ENCODE measurements around the gene ESPN.

The ESPN gene

DNA sequence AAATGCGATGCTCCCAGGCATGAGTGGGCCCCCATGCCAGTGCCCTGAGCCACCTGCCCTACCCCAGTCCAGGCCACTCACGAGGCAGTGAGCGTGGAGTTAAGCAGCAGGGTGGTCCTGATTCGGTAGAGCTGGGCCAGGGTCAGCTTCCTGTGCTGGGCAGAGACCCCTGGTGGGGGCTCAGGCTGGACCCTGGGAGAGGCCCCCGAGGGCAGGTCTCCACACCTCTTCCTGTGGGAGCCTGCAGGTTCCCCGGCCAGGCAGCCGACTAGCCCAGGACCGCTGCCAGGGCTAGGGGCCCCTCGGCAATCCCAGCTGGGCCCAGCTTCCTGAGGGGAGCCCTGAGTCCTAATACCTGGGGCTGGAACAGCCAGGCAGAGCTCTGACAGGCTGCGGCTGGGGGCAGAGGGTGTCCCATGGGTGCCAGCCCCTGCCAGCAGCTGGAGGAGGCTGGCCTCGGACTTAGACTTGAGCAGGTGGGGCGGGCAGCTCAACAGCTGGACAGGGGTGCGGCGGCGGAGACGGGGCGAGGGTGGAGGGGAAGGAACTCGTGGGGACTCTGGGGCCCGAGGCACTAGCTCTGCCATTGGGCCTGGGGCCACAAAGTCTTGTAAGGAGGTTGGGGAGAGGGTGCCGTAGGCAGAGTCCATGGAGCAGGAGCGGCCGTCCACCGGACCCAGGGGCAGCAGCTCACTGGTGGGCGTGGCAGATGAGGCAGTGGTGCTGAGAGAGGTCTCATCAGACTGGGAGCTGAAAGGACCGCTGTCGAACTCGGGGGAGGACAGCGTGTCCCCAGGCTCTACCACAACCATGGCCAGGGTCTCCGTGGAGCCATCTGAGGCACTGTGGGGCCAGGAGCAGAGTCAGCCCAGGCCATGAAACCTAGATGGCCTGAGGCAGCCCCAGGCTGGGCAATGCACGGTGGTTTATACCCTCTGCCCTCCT is 43.4 kb downstream of the ESPN start:
- no peak for DNase-seq

DNA sequence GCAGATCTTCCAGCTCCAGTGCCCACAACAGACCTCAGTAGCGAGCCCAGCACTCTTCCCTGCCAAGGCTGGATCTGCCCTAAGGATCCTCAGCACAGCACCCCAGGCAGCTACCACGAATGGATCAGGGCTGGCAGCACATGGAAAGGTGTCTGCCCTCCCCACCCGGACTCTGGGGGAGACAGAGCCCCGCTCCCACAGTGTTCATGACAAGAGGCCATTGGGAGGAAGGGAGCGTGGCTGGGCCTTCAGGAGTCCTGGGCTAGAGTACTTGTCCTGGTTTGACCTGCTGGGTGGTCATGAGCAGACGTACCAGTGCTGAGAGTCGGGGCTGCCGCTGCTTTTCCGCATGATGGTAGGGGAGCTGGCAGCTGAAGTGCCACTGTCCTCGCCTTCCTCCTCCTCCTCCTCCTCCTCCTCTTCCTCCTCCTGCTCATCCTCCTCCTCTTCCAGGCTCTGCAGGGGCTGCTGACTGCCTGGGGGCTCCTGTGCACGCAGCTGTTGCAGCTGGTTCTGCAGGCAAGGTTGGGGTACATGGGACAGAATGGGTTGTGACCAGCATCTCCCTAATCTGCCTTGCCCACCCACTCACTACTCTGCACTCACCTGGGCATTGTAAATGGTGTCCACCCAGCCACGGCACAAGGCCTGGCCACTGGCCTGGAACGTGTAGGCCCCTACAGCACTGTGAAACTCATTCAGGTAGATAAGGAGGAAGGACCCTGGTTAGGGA is 44.3 kb downstream of the ESPN start:
- DNase-seq: no peak

DNA sequence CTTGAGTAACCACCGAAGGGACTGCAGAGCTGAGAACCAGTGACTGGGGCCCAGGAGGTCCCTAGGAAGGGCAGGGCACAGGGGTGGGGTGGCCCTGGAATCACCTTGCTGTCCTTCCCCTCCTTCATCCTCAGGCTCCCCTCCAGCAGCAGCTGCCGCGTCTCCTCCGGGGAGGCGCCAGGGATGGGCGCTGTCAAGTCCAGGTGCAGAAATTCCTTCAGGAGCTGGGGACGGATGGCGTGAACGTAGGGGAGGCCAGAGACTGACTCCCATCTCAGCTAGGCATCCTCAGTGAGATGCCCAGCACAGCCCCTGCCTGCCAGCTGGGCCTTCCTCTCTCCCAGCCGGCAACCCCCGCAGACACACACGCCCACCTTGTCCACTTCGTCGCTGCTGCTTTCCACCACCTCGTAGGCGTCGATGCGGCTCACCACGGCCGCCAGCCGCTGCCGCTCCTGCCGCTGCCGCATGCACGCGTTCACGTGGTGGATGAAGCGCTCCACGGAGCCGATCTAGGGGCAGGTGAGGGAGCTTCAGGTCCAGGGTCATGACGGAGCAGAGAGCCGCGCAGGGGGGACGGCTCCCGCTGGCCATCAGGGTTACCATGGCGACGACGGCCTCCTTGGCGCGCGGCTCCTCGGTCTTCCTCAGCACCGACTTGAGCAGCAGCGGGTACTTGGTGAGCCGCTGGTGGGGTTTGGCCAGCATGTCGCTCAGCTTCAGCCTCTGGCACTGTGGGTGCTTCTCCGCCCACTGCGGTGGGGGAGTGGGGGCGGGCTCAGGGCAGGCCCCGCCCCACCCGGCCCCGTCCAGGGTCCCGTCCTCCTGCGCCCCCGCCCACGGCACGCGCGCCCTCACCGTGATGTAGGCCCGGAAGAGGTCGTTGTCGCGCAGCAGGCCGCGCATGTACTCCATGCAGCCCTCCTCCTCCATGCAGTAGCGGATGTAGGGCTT is 45.8 kb downstream of the ESPN start:
- no peak for DNase-seq

DNA sequence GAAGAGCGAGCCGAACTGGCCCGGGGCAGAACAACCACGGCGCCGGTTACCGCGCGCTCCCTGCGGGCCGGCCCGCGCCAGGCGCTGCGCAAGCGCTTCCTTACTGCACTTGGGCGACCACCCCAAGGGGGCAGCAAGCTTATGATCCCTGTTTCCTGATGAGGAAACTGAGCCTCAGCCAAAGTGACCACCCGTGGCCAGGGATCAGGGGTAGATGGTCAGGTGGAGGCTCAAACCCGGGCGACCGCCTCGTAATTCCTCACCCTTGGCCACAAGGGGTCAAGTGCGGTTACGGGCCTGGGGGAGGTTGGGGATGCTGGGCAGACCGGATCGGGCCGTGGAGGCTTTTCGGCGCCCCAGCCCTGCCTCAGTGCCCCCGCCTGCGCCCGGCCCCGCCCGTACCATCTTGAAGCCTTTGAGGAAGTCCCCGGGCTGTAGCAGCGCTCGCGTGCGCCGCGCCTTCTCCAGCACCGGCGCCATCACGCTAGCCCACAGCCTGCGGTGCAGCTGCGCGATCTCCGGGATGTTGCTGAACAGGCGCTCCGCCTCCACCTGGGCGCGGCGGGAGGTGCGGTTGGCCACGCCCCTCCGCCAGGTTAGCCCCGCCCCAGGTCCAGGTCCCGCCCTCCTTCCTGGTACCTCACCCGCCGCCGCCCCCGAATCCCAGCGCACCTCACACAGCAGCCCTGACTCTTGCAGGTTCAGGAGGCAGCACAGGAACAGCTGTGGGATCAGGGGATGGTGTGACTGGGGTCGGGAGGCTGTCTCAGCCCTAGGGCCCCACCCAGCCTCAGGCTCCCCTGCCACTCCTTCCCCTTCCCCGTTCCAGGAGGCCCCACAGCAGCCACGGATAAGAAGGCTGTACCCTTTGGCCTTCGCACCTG is 46.8 kb downstream of the ESPN start:
- no peak for DNase-seq

DNA sequence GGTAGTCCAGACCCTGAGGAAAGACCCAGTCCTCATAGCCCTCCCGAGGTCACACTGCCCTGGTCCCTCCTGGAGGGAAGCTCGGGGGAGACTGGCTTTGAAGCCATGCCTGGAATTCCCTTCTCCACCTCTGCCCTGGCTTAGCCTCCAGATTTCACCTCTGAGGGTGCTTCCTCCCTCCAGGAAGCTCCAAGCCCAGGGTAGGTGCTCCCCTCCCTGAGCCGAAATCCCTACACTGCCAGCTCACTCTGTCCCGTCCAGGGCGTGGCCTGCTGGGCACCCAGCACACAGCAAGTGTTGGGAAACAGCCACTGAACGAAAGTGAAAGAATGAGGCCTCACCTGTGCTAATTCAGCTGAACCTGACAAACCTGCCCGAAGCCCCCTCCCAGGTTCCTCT is 47.4 kb downstream of the ESPN start:
- DNase-seq: no peak

DNA sequence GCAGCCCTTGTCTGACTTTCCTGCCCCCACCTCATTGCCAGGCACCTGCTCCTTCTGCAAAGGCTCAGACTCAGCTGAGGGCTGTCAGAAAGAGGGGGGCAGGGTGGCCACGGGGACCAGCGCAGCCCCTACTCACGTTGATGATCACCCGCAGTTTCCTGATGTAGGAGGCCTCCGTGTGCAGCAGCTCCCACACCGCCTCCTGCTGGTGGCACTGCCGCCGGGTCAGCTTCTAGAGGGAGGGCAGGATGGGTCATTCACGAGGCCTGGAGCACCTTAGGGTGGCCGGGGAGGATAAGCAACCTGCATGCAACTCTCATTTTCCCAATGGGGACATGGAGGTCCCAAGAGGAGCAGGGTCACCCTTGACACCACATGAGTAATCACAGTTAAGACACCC is 47.8 kb downstream of the ESPN start:
- DNase-seq: no peak

DNA sequence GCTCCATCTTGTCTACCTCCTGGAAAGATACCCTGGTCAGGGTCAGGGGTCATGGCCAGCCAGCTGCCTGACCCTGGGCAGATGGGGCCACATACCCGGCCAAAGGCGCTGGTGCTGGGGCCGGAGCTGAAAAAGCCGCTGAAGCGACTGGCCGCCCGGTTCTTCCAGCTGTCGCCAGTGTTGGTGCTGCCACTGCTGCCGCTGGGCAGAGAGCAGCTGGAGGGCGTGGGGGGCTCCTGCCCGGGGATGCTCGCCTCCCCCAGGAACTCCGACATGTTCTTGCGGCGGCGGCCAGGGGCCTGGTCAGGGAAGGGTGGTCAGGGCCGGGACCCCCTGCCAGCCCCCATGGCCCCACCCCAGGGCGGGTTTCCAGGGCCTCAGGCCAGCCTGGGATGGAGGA is 48.6 kb downstream of the ESPN start:
- no peak for DNase-seq

DNA sequence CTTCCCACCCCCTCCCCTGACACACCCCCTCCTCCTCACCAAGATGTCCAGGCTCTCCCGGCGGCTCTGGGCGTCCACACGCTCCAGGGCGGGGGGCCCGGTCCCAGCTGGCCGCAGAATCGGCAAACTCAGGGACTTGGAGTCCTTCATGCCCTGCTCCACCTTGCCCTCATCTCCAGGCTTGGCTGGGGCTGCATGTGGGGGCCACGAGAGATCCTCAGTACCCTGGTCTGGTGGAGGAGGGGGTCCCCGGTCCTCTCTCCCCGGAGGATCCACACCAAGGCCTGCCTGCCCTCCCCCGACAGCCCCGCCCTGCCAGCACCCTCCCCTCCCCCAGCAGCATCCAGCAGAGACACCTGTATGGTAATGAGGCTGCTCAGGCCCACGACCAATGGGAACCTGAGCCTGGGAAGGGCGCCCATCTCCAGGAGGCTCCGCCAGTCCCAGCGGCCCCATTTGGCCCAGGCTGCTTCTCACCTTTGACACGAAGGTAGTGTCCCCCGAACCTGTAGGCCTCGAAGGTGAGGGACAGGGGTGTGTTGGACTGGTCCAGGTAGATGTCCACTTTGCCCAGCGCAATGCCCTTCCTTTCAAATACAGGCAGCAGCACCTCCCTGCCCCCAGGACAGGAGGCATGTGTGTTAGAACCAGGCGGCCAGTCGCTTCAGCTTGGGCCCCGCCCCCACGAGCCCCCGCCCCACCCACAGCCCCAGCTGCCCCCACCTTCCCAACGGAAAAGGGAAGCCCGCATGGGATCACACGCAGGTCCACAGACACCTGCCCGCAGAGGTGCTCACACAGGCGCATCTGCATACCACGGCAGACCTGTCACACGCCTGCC is 49.6 kb downstream of the ESPN start:
- DNase-seq: peak; percentile 92

DNA sequence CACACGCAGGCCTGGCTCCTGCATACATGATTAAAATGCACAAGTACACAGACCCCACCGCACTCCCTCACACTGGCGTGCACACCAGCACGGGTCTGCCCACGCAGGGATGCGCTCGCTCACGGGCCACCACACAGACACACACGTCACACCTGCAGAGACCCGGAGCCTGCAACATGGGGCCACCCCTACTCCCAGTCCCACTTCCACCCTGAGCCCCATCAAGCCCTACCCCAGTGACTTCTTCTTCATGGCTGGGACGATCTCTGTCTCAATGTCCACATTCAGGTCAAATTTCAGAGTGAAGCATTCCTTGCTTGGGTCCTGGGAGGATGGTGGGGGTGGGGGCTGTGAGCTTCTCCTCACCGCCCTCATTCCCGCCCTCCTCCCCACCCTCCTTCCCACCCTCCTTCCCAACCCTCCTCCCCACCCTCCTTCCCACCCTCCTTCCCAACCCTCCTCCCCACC is 50.3 kb downstream of the ESPN start:
- DNase-seq: no peak

DNA sequence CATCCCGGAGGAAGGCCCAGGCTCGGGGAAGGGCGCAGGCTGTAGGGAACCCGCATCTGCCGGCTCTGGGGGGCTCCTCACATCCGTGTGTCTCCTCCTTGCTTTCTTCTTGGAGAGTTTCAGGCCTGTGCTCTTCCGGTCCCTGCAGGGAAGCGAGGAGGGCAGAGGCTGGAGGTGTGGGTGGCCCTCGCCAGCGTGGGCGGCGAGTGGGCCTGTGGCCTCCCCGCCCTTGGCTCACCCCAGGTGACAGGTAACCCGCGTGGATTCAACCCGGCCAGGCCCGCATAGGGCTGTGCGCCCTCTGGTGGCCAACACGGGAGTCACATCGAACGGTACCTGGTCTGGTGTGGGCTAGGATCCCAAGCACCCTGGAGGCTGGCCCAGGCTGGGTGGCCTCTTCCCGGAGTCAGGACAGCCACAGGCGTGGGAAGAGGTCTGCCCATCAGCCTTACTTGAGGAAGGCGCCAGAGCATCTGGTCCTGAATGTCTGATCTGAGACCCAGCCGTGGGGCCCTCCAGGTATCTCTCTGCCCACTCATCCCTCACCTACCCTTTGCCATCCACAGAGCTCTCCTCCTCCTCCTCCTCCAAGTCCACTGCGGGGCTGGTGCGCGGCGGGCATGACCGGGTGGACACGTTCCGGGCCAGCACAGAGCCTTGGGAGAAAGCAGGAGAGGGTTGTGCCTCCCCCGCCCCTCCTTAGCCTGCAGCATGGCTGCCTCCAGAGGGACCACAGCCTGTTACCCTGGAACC is 51.0 kb downstream of the ESPN start:
- DNase-seq: peak; percentile 74

DNA sequence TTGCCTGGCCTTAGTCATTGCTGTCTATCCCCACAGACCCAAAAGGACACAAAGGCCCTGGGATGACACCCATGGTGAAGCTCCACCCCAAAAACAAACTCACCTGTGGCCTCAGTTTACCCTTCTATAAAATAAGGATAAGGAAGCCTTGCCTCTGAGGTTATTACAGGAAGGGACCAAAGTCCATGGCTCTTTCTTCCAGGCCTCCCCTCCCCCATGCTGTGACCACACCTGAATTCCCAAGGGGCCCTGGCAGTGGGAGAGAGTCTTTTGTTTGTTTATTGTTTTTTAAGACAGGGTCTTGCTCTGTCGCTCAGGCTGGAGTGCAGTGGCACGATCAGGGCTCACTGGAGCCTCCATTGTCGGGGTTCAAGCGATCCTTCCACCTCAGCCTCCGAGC is 51.9 kb downstream of the ESPN start:
- no peak for DNase-seq

DNA sequence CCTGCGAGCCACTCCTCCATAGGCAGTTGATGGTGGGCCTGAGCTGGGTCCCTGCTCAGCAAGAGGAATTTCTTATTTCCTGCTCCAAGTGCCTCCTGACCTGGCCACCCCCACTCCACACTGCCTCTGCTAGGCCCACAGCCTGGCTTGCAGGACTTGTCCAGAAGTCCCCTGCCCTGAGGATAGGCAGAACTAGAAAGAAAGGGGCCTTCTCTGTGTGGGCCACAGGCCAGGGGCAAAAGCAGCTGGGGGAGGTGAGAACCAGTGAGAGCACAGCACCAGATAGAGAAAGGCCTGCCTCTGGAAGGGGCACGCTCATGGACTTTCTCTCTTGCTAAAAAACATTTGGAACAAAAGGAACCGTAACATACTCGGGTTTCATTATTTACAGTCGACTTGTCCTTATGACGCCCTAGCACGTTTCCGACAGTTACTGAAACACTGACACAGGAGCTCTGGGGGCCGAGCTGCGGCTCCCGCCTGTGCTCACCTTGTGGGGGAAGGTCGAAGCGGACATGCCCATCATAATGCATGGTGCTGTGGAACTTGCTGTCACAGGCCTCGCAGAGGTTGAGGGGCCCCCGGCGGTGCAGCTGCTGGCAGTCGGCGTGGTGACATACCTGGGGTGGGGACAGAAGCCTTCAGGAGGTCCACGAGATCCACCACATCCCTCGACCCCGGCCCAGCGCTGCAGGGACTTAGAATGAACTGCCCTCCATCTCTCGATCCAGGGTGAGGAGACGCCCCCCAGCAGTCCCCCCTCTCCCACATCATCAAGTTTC is 52.7 kb downstream of the ESPN start:
- DNase-seq: no peak

DNA sequence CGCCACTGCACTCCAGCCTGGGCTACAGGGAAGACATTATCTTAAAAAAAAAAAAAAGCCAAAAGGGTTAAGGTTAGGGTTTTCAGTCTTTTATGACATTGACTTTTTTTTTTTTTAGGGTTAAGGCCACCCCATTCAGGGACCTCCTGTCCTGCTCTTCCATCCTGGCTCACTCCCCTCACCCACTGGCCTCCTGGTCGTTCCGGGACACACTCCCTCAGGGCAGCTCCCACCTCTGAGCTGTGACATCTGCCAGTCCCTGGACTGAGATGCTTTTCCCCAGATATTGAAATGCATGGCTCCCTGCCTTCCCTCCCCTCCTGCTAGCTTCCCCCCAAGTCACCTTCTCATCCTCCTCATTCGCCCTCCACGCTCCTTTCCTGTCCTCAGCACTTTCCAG is 57.2 kb downstream of the ESPN start:
- DNase-seq: no peak

DNA sequence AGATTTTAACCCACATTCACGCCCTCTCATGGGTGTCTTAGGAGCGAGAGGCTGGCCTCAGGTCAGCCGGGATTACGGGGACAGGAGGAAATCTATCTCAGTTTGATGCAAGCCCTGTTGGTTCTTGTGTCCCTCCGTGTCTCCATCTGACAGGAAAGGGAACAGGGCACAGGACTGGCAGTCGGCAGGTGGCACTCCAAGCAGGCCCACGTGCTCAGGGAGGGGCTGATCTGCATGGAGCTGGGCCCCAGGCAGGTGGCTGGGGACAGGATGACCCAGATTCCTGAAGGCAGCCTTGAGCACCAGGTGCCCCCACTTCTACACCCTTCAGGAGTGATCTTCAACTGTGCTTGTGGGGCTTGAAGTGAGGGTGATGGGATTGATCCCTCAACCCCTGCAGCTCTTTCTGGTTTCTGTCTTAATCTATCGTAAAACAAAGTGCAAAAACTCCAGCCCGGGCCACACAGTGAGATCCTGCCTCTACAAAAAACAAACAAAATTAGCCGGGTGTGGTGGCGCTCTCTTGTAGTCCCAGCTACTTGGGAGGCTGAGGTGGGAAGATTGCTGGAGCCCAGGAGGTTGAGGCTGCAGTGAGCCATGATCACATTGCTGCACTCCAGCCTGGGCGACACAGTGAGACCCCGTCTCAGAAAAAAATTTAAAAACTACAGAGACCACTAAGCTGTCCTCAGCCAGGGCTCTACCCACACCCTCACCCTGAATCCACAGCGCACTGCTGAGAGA is 58.6 kb downstream of the ESPN start:
- DNase-seq: peak; percentile 45

DNA sequence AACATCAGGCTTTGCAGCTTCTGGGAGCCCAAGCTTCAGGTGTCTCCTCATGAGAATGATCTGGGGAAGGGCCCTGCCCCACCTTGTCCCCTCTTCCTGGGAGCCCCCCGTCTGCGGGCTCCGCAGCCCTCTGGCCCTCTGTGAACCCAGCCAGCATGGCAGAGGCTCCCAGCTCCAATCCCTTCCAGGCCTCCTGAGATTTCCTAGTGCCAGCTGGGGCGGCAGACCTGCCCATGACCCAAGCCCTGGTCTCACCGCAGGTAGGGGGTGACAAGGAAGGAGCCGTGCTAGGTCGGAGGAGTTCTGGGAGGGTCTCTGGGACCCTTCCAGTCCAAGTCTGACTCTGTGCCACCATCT is 59.2 kb downstream of the ESPN start:
- DNase-seq: no peak

DNA sequence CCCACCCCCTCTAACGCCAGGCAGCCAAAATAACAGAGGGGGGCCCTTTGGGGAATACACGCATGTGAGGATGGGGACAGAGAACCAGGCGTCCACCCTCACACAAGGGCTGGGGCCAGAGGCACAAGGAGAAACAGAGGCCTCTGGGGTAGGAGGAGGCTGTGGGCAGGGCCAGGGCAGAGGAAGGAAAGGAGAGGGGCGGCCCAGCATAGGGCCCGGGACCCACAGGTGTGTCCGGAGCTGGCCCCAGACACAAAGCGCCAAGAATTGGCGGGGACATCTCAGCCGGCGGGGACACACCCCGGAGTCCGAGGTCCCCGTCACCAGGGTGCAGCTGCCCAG is 60.2 kb downstream of the ESPN start:
- no peak for DNase-seq

DNA sequence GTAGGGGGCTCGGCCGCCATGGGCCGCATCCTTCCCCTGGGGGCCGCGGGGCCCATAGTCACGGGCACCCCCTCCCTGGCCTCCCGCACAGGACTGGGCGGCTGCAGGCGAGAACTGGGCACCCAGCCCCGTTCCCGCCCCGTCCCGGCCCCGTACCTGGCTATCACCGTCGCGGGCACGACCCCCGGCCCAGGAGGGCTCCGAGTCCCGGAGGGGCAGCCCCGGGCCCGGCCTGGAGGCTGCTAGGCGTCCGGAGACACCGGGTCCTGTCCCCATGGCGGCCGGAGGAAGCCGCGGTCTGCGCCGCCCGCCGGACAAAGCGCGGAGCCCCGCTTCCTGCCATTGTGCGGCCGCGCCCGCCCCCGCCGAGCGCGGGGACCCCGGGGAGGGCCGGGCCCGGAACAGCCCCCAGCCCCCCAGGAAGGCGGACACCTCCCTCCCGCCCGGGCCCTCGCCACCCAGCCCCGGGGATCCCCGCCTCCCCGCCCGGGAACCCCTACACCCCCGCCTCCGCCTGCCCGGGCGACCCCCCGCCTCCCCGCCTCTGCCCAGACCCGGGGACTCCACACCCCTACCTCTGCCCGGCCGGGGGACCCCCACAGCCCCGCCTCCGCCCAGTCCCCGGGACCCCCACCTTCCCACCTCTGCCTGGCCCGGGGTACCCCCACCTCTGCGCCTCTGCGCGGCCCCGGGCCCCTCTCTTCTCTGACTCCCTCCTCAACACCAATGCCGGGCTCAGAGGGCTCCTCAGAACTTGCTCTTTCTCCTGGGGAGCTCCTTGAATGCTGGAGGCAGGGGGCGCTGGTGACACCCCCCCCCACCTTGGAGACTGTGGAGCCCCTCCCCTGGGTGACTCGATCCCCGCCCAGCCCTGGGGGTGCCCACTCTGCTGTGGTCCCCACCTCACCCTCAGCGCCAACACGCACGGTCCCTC is 60.9 kb downstream of the ESPN start:
- DNase-seq: no peak
